T follicular helper cell (primary cell): ENCODE data around the gene MT1G.
"Not testable (repeated sequence)": the region's sequence is repeated elsewhere in the genome, so short reads cannot be mapped to it uniquely, and the experiment has no call there.

Experiments used
- DNase-seq: peaks from one replicate; pipeline ENCODE4 v3.0.0-alpha.2; 2020; ENCODE audit warnings: low read depth

MT1G gene

DNA sequence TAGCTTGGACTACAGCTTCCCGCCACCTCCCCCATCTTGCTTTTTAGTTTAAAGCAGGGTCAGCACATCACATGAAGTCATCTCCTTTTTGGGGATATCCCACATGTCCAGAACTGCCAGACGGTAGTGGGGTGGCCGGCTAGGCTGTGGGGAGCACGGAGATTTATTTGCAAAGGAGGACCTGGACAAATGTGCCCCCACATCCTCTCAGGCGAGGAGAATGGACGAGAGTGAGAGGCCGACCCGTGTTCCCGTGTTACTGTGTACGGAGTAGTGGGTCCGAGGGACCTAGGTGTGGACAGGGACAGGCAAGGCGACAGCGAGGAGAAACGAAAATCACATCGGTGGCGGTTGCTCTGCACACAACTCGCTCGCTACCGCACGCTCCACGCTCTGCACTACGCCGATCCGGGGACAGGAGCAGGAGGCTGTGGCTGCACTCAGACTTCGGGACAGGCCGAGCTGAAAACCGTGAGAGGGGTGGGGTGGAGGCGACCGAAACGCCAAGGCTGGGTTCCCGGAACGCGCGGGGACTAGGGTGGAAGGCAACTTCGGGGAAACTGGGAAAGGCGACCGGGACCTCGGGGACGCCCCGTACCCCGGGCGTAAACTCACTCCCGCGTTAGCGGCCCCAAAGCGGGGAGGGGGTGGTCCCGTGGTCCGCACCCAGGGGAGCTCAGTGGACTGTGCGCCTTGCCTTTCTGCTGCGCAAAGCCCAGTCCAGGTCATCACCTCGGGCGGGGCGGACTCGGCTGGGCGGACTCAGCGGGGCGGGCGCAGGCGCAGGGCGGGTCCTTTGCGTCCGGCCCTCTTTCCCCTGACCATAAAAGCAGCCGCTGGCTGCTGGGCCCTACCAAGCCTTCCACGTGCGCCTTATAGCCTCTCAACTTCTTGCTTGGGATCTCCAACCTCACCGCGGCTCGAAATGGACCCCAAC, 29.8 kb downstream of the MT1G start, which contains the start of gene MT1A:
TSS of gene MT1A (plus strand) at position 853 of the 937 bp plus-strand sequence. CDS start at position 926, 73 bp downstream.
- DNase-seq: no peak

DNA sequence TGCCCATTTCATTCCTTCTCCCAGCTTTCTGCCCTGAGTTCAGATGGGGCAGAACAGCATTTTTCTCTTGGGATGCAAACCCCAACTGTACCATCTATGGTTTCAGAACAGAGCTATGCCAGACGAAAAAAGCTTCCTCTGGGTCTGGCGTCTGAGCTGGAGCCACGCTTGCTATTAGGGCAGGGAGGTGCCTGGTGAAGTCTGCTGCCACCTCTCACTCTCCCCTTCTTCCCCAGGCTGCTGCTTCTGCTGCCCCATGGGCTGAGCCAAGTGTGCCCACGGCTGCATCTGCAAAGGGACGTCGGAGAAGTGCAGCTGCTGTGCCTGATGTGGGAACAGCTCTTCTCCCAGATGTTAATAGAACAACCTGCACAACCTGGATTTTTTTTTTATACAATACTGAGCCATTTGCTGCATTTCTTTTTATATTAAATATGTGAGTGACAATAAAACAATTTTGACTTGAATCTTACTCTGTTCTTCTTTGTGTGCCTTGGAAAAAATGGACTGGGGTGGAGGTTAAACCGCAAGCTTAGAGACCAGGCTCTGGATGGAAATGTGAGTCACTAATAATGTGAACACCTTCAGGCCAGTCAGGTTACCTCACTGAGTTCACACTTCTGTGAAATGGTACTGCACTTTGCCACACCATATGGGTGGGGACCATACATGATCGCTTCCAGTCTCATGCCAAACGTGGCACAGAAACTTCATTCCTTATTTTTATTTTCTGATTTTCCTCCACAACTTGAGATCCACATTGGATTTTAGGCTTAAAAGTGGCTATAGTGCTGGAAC, 31.1 kb downstream of the MT1G start:
- no peak for DNase-seq

DNA sequence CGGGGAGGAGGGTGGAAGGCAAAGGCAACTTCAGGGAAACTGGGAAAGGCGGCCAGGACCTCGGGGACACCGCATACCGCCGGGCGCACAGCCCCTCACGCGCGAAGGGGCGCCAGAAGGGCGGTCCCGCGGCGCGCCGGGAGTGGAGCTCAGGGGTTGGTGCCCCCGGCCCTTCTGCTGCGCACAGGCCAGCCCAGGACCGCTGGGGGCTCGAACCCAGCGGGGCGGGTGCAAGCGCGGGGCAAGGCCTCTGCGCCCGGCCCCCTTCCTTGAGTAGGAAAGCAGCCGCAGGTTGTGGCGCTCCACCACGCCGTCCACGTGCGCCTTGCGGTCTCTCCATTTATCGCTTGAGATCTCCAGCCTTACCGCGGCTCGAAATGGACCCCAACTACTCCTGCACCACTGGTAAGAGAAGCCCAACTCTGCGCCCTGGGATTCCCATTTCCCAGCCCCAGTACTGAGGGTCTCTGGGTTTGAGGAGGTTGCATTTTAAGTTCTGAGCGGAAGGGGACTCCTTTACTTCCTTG, 32.4 kb downstream of the MT1G start:
- DNase-seq: no peak

DNA sequence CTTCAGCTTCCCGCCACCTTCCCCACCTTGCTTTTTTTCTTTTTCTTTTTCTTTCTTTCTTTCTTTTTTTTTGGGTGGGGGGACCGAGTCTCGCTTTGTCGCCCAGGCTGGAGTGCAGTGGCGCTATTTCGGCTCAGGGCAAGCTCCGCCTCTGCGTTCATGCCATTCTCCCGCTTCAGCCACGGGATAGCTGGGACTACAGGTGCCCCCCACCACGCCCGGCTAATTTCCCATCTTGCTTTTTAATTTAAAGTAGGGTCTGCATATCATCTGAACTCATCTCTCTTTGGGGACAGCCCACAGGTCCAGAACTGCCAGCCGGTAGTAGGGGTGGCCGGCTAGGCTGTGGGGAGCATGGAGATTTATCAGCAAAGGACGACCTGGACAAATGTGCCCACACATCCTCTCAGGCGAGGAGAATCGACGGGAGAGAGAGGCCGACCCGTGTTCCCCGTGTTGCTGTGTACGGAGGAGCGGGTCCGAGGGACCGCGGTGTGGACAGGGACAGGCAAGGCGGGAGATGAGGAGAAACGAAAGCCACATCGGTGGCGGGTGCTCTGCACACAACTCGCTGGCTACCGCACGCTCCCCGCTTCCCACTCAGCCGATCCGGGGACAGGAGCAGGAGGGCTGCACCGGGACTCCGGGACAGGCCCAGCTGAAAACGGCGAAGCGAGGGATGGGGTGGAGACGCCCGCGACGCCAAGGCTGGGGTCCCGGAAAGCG, 33.0 kb downstream of the MT1G start:
- DNase-seq: no peak

DNA sequence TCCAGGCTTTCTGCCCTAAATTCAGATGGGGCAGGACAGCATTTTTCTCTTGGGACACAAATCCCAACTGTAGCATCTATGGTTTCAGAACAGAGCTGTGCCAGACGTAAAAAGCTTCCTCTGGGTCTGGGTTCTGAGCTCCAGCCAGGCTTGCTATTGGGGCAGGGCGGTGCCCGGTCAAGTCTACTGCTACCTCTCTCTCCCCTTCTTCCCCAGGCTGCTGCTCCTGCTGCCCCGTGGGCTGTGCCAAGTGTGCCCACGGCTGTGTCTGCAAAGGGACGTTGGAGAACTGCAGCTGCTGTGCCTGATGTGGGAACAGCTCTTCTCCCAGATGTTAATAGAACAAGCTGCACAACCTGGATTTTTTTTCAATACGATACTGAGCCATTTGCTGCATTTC, 34.3 kb downstream of the MT1G start:
- DNase-seq: no peak

DNA sequence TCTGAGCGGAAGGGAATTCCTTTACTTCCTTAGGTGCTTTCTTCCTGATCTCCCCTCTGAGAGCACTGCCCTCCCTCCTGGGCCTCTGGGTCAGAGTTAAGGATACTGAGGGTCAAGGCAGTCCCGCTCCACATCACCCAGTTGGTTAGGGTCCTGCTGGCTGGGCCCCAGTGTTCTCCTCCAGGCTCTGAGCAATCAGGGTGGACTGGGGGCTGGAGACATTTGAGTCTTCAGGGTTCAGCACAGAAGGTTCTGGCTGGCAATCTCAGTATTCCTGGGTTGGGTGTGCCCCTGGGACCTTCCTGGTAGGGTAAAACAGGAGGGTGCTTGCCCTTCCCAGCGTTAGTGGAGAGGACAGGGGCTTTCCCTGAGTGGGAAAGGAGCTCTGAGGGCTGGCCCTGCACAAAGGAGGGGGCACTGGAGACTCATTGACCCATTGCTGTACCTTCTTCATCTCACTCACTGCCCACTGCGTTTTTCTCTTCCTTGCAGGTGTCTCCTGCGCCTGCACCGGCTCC, 35.0 kb downstream of the MT1G start:
- DNase-seq: no peak

DNA sequence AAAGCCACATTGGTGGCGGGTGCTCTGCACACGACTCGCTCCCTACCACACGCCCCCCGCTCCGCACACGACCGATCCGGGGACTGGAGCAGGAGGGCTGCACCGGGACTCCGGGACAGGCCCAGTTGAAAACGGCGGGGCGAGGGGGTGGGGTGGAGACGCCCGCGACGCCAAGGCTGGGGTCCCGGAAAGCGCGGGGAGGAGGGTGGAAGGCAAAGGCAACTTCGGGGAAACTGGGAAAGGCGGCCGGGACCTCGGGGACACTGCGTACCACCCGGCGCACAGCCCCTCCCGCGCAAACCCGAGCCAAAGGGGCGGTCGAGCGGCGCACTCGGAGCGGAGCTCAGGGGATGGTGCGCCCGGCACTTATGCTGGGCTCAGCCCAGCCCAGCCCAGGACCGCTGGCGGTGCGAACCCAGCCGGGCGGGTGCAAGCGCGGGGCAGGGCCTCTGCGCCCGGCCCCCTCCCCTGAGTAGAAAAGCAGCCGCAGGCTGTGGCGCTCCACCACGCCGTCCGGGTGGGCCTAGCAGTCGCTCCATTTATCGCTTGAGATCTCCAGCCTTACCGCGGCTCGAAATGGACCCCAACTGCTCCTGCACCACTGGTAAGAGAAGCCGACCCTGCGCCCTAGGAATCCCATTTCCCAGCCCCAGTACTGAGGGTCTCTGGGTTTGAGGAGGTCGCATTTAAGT, 35.6 kb downstream of the MT1G start, which contains the start of gene MT1M:
TSS of gene MT1M (plus strand) at position 504 of the 692 bp plus-strand sequence. CDS start at position 577, 73 bp downstream.
- DNase-seq: no peak

DNA sequence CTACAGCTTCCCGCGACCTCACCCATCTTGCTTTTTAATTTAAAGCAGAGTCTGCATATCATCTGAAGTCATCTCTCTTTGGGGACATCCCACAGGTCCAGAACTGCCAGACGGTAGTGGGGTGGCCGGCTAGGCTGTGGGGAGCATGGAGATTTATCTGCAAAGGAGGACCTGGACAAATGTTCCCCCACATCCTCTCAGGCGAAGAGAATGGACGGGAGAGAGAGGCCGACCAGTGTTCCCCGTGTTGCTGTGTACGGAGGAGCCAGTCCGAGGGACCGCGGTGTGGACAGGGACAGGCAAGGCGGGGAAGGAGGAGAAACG, 36.1 kb downstream of the MT1G start:
- no peak for DNase-seq

DNA sequence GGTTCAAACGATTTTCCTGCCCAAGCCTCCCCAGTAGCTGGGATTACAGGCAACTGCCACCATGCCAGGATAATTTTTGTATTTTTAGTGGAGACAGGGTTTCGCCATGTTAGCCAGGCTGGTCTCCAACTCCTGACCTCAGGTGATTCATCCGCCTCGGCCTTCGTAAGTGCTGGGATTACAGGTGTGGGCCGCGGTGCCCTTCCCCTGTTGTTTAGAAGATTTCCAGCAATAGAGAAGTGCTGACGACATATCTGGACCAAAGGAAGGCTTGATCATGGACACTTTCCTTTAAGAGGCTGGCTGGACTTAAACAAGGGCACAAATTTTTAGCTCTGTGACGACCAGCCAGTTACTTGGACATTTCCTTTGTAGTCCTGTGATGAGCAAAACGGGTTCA, 36.7 kb downstream of the MT1G start:
- DNase-seq: no peak

DNA sequence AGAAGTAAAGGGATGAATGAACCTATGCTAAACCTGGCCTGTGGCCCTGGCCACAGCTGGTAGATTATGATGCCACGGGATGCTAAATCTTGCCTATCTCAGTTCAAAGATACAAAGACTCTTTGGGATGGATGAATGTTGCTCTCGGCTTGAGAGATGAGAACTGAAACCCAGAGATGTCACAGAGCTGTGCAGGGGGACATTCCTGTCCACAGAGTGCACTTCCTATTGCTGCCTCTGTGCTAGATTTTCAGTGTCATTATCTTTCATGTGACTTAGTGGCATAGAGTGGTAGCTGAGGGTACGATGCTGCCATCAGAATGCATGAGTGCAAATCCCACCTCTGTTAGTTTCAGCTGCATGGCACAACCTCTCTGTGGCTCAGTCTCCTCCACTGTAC, 37.7 kb downstream of the MT1G start:
- no peak for DNase-seq

DNA sequence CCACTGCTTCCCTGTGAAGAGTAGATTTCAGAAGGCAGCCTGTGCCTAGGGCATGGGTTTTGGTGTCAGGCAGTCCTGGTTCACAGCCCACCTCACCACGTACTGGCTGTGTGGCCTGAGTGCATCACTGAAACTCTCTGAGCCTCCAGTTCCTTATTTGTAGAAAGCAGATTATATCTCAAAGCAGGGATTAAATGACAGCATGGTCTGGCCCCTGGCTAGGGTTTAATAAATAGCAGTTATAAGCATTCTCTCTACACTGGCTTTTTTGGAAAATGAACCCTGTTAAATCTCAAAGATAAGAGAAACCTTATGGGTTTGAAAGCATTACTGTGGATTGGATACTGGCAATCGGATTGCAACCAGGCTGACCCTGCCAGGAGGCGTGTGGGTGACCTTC, 38.3 kb downstream of the MT1G start:
- DNase-seq: no peak

DNA sequence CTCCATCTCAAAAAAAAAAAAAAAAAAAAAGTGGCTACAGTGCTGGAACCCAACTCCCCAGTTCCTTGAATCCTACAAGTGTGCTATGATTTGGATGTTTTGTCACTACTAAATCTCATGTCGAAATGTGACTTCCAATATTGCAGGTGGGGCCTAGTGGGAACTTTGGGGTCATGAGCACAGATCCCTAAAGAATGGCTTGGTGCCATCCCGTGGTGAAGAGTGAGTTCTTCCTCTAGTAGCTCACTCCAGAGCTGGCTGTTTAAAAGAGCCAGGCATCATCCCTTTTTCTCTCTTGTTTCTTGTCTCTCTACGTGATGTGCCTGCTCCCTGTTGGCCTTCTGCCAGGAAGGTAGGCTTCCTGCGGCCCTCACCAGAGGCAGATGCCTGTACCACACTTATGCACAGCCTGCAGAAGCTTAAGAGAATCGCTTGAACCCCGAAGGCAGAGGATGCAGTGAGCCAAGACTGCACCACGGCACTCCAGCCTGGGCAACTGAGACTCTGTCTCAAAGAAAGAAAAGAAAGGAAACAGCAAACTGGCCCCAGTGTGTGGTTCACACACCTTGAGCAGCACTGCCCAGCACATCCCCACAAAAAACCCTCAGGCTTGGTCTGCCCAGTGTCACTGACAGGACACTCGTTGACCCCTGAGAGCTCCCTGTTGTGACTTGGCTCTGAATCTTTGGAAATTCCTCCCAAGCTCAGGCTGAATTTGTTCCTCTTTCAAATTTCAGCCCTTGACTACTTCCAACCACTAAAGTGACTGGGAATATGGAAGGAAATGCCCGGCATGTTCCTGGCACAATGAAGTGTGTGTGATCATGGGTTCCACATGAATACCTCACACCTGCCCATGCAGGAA, 39.1 kb downstream of the MT1G start:
- no peak for DNase-seq

DNA sequence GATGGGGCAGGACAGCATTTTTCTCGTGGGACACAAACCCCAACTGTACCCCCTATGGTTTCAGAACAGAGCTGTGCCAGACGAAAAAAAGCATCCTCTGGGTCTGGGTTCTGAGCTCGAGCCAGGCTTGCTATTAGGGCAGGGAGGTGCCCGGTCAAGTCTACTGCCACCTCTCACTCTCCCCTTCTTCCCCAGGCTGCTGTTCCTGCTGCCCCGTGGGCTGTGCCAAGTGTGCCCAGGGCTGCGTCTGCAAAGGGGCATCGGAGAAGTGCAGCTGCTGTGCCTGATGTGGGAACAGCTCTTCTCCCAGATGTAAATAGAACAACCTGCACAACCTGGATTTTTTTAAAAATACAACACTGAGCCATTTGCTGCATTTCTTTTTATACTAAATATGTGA, 41.2 kb downstream of the MT1G start:
- no peak for DNase-seq

DNA sequence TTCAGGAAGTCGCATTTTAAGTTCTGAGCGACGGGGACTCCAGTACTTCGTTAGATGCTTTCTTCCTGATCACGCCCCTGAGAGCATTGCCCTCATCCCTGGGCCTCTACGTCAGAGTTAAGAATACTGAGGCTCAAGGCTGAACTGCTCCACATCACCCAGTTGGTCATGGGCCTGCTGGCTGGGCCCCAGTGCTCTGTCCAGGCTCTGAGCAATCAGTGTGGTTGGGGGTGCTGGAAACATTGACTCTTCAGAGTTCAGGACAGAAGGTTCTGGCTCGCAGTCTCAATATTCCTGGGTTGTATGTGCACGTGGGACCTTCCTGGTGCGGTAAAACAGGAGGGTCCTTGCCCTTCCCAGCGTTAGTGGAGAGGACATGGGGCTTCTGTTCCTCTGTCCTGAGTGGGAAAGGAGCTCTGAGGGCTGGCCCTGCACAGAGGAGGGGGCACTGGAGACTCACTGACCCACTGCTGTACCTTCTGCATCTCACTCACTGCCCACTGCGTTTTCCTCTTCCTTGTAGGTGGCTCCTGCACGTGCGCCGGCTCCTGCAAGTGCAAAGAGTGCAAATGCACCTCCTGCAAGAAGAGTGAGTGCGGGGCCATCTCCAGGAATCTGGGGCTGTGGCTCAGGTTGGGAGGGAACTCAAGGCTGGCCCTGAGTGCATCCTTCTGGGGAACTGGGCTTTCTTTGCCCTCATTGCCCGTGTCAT, 41.8 kb downstream of the MT1G start:
- no peak for DNase-seq

DNA sequence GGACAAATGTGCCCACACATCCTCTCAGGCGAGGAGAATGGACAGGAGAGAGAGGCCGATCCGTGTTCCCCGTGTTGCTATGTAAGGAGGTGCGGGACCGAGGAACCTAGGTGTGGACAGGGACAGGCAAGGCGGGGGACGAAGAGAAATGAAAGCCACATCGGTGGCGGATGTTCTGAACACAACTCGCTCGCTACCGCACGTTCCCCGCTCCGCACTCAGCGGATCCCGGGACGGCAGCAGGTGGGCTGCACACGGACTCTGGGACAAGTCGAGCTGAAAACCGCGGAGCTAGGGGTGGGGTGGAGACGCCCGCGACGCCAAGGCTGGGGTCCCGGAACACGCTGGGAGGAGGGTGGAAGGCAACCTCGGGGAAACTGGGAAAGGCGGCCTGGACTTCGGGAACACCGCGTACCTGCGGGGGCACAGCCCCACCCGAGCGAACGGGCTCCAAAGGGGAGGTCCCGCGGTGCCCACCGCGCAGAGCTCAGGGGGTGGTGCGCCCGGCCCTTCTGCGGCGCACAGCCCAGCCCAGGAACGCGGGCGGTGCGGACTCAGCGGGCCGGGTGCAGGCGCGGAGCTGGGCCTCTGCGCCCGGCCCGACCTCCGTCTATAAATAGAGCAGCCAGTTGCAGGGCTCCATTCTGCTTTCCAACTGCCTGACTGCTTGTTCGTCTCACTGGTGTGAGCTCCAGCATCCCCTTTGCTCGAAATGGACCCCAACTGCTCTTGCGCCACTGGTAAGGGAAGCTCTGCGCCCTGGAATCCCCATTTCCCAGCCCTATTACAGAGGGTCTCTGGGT, 42.5 kb downstream of the MT1G start, which contains the start of gene MT1E:
TSS of gene MT1E (plus strand) at position 642 of the 803 bp plus-strand sequence. CDS start at position 713, 71 bp downstream.
- no peak for DNase-seq

DNA sequence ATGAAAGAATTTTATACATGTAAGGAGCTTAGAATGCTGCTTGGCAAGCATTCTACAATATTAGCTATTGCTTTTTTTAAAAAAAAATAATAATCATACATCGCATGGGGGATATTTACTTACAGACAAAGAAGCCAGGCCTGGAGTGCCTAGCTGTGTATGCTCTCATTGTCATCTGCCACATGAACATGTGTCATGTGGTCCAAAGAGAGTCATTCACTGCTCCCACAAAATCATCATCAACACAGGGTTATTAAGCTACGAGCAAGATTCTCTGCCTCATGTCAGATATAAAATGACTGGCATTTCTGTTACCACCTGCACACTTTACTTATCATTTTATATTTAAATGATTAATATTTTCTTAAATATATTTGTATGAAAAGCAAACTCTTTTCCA, 44.2 kb downstream of the MT1G start:
- DNase-seq: no peak

DNA sequence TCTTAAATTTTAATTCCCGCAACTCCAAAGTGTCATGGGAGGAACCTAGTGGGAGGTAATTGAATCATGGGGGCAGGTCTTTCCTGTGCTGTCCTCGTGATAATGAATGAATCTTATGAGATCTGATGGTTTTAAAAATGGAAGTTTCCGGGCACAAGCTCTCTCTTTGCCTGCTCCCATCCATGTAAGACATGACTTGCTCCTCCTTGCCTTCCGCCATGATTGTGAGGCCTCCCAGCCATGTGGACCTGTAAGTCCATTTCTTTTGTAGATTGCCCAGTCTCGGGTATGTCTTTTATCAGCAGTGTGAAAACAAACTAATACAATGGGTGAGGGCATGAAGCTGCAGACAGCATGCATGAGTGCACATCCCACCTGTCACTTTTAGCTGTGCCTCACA, 44.7 kb downstream of the MT1G start:
- DNase-seq: not testable (repeated sequence)

DNA sequence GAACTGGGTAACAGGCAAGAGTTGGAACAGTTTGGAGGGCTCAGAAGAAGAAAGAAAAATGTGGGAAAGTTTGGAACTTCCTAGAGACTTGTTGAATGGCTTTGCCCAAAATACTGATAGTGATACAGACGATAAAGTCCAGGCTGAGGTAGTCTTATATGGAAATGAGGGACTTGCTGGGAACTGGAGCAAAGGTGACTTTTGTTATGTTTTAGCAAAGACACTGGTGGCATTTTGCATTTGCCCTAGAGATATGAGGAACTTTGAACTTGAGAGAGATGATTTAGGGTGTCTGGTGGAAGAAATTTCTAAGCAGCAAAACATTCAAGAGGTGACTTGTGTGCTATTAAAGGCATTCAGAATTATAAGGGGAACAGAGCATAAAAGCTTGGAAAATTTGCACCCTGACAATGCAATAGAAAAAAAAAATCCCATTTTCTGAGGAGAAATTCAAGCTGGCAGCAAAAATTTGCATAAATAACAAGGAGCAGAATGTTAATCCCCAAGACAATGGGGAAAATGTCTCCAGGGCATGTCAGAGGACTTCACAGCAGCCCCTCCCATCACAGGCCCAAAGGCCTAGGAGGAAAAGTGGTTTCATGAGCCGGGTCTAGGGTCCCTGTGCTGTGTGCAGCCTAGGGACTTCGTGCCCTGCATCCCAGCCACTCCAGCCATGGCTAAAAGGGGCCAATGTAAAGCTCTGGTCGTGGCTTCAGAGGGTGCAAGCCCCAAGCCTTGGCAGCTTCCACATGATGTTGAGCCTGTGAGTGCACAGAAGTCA, 46.0 kb downstream of the MT1G start:
- not testable (repeated sequence) for DNase-seq
